VCaP (cell line): Measurements from ENCODE around the gene NR1I3.

ENCODE experiments used
- H3K27ac ChIP-seq: fragments of 450-650 bp; 2 replicates; pipeline ENCODE4 v1.5.1; 2017
- CTCF ChIP-seq: fragments of 450-650 bp; conservative IDR thresholded peaks from 2 replicates; pipeline ENCODE4 v1.5.1; 2017; ENCODE audit warnings: mild to moderate bottlenecking, moderate library complexity

The NR1I3 gene

GRCh38 chr1:161227196-161227871 is 10.7 kb downstream of the NR1I3 start:
- H3K27ac ChIP-seq = peak overlapping the region; percentile 76
- TF ChIP-seq CTCF = peak; percentile 87

GRCh38 chr1:161226759-161227158 is 11.2 kb downstream of the NR1I3 start:
- TF ChIP-seq CTCF = no peak
- H3K27ac ChIP-seq = peak overlapping the region; percentile 76

- peak overlapping the region; percentile 76 for H3K27ac ChIP-seq
- TF ChIP-seq CTCF = no peak
Observed at GRCh38 chr1:161226320-161226711, 11.7 kb downstream of the NR1I3 start.

- TF ChIP-seq CTCF = peak; percentile 69
- H3K27ac ChIP-seq = peak within 1 kb of the TSS; percentile 76
Observed at GRCh38 chr1:161225534-161226319, 12.3 kb downstream of the NR1I3 start, which contains the start of gene TOMM40L. Gene TOMM40L (plus strand): TSS chr1:161226060. CDS start chr1:161226490, 430 bp downstream.

GRCh38 chr1:161225178-161225533 is 12.8 kb downstream of the NR1I3 start:
- H3K27ac ChIP-seq = peak overlapping the region; percentile 76

GRCh38 chr1:161224695-161225087 is 13.3 kb downstream of the NR1I3 start:
- H3K27ac ChIP-seq = peak overlapping the region; percentile 76; the same call in 1 of the 2 replicates

More at GRCh38 chr1:161225178-161225533, 12.8 kb downstream of the NR1I3 start:
- no peak for TF ChIP-seq CTCF

GRCh38 chr1:161223805-161224694 is 14.0 kb downstream of the NR1I3 start:
- H3K27ac ChIP-seq = no peak overlapping the region
- TF ChIP-seq CTCF = no peak
